ENCODE measurements around the gene MRPL9.
"Not testable (repeated sequence)": the region's sequence is repeated elsewhere in the genome, so short reads cannot be mapped to it uniquely, and the experiment has no call there.

The MRPL9 gene

GRCh38 chr1:151783796-151784195 is 20.5 kb upstream of the MRPL9 start:
- DNase-seq (ENCODE audit: low spot score): no peak

- DNase-seq (ENCODE audit: low spot score): no peak
Observed at GRCh38 chr1:151782741-151783140, 19.4 kb upstream of the MRPL9 start.

- not testable (repeated sequence) for DNase-seq (ENCODE audit: low spot score)
Observed at GRCh38 chr1:151782026-151782425, 18.7 kb upstream of the MRPL9 start.

GRCh38 chr1:151780736-151781135 is 17.4 kb upstream of the MRPL9 start:
- not testable (repeated sequence) for DNase-seq (ENCODE audit: low spot score)

GRCh38 chr1:151779852-151780251 is 16.6 kb upstream of the MRPL9 start:
- no peak for DNase-seq (ENCODE audit: low spot score)

GRCh38 chr1:151777317-151777716 is 14.0 kb upstream of the MRPL9 start:
- no peak for DNase-seq (ENCODE audit: low spot score)

- DNase-seq (ENCODE audit: low spot score): no peak
Observed at GRCh38 chr1:151776665-151777062, 13.4 kb upstream of the MRPL9 start.

GRCh38 chr1:151775894-151776664 is 12.8 kb upstream of the MRPL9 start:
- DNase-seq (ENCODE audit: low spot score): no peak

- DNase-seq (ENCODE audit: low spot score): no peak
Observed at GRCh38 chr1:151774256-151774922, 11.1 kb upstream of the MRPL9 start.

- DNase-seq (ENCODE audit: low spot score): peak; percentile 81
Observed at GRCh38 chr1:151773702-151774101, 10.4 kb upstream of the MRPL9 start.

GRCh38 chr1:151769270-151769669 is 6.0 kb upstream of the MRPL9 start:
- not testable (repeated sequence) for DNase-seq (ENCODE audit: low spot score)

GRCh38 chr1:151768351-151769066 is 5.2 kb upstream of the MRPL9 start:
- DNase-seq (ENCODE audit: low spot score): not testable (repeated sequence)

- no peak for DNase-seq (ENCODE audit: low spot score)
Observed at GRCh38 chr1:151763990-151764389, 694 bp upstream of the MRPL9 start.

GRCh38 chr1:151760597-151761385 is 2.5 kb downstream of the MRPL9 start:
- no peak for DNase-seq (ENCODE audit: low spot score)

GRCh38 chr1:151759241-151759640 is 4.1 kb downstream of the MRPL9 start:
- no peak for DNase-seq (ENCODE audit: low spot score)

- no peak for DNase-seq (ENCODE audit: low spot score)
Observed at GRCh38 chr1:151756291-151756690, 7.0 kb downstream of the MRPL9 start.

GRCh38 chr1:151741516-151741915 is 21.8 kb downstream of the MRPL9 start:
- no peak for DNase-seq (ENCODE audit: low spot score)

GRCh38 chr1:151739590-151740355 is 23.5 kb downstream of the MRPL9 start:
- no peak for DNase-seq (ENCODE audit: low spot score)

GRCh38 chr1:151737479-151737878 is 25.8 kb downstream of the MRPL9 start:
- no peak for DNase-seq (ENCODE audit: low spot score)

- no peak for DNase-seq (ENCODE audit: low spot score)
Observed at GRCh38 chr1:151737026-151737425, 26.3 kb downstream of the MRPL9 start.

- not testable (repeated sequence) for DNase-seq (ENCODE audit: low spot score)
Observed at GRCh38 chr1:151733995-151734394, 29.3 kb downstream of the MRPL9 start.
